ENCODE results near the gene CCDC9B. TPM values are rescaled to one million over a fixed set of nuclear protein-coding genes. Genes with fewer than 3 reads are reported as not detected.
A peak's percentile ranks its signal among the peaks of the same experiment; 100 is the strongest.

Gene CCDC9B
- total RNA-seq, 1 donor from 2014 or later: 9.8 TPM

DNA sequence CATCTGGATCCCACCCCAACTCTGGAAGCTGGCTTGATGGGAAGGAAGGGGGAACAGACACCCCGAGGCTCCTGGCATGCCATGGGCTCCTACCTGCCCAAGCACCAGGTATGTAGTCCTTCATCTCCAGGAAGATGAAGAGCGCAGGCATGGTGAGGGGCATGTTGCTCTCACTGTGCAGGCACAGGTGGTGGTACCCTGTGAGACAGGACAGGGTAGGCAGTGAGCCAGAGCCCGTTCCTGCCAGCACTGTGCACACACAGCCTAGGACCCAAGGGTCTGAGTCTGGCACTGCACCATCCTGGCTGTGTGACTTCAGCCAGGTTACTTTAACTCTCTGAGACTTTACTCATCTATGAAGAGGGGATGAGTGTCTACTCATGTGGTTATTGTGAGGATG is 48.5 kb downstream of the CCDC9B start:
- H3K4me3 Mint-ChIP-seq (ENCODE audit: unreplicated experiment): no peak overlapping the region
- FAIRE-seq (no peak), DNase-seq (ENCODE audit: low read depth) (no peak)
- no peak overlapping the region for H3K27ac ChIP-seq (ENCODE audit: low read depth, low read length)
- no peak overlapping the region for H3K4me3 ChIP-seq (ENCODE audit: insufficient read depth, low read depth, low read length)
- no peaks in the 10 kb centered on the region for H3K79me2 ChIP-seq (ENCODE audit: insufficient read depth, low read length)
- no peaks in the 10 kb centered on the region for H3K4me1 Mint-ChIP-seq (ENCODE audit: low read depth, unreplicated experiment)
- no peak overlapping the region for H3K4me2 ChIP-seq (ENCODE audit: low read length)
- no peak overlapping the region for H3K27ac Mint-ChIP-seq (ENCODE audit: unreplicated experiment)
- no peak overlapping the region for H3K9ac ChIP-seq (ENCODE audit: low read length)
- no peaks in the 10 kb centered on the region for H3K9me3 ChIP-seq (ENCODE audit: insufficient read depth, low read depth, low read length)
- H2AFZ ChIP-seq (ENCODE audit: low read depth, low read length): no peak overlapping the region
- peaks cover 2% of the 10 kb centered on the region for H3K36me3 Mint-ChIP-seq (ENCODE audit: low read depth, unreplicated experiment)
- peaks cover 69% of the 10 kb centered on the region for H3K27me3 Mint-ChIP-seq (ENCODE audit: low read depth, unreplicated experiment)
- TF ChIP-seq, protein P1, sequence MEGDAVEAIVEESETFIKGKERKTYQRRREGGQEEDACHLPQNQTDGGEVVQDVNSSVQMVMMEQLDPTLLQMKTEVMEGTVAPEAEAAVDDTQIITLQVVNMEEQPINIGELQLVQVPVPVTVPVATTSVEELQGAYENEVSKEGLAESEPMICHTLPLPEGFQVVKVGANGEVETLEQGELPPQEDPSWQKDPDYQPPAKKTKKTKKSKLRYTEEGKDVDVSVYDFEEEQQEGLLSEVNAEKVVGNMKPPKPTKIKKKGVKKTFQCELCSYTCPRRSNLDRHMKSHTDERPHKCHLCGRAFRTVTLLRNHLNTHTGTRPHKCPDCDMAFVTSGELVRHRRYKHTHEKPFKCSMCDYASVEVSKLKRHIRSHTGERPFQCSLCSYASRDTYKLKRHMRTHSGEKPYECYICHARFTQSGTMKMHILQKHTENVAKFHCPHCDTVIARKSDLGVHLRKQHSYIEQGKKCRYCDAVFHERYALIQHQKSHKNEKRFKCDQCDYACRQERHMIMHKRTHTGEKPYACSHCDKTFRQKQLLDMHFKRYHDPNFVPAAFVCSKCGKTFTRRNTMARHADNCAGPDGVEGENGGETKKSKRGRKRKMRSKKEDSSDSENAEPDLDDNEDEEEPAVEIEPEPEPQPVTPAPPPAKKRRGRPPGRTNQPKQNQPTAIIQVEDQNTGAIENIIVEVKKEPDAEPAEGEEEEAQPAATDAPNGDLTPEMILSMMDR (IDR thresholded peaks at IDR 0.05; ENCODE audit: insufficient read depth, low read depth, low read length): no peak
- no peak for TF ChIP-seq EZH2 (IDR thresholded peaks at IDR 0.05; ENCODE audit: insufficient read depth, low read length)
- peaks cover 17% of the 10 kb centered on the region for H3K27me3 ChIP-seq (ENCODE audit: insufficient read depth, low read length)
- peaks cover 4% of the 10 kb centered on the region for H3K4me1 ChIP-seq (ENCODE audit: insufficient read depth, low read length)
- no peaks in the 10 kb centered on the region for H4K20me1 ChIP-seq (ENCODE audit: insufficient read depth, low read length)
- H3K36me3 ChIP-seq (ENCODE audit: insufficient read depth, low read length): no peaks in the 10 kb centered on the region
- no peaks in the 10 kb centered on the region for H3K9me3 Mint-ChIP-seq (ENCODE audit: unreplicated experiment)

DNA sequence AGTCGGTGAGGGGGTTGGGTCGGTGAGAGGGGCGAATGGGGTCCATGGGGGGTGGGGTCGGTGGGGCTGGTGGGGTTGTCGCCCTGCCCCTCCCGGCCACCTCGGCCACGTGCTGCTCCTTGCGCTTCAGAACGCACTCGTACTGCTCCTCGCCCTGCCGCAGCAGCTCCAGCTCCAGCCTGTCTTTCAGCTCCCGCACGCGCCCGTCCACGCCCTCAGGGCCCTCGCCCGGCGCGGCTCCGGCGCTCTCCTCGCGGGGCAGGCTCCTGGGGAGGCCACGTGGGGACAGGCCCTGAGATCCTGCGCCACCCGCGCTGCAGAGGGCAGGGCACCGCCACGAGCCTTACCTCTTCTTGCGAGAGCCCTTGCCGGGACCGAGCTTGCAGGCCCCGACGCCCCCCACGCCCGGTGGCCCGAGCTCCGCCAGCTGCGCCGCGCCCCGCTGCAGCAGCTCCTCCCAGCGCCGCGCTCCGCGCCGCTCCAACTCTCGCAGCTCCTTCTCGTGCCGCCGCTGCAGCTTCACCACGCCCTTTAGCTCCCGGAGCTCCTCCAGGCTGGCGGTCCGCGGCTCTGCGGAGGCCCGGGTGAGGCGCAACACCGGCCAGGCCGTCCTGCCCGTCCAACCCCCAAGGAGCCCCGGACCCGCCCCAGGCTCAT is 49.7 kb downstream of the CCDC9B start:
- peaks cover 59% of the 10 kb centered on the region for H3K27me3 Mint-ChIP-seq (ENCODE audit: low read depth, unreplicated experiment)
- H3K4me1 Mint-ChIP-seq (ENCODE audit: low read depth, unreplicated experiment): peaks cover 7% of the 10 kb centered on the region
- peak overlapping the region; percentile 91 for H2AFZ ChIP-seq (ENCODE audit: low read depth, low read length)
- H3K4me3 Mint-ChIP-seq (ENCODE audit: unreplicated experiment): no peak overlapping the region
- no peak overlapping the region for H3K27ac ChIP-seq (ENCODE audit: low read depth, low read length)
- no peaks in the 10 kb centered on the region for H4K20me1 ChIP-seq (ENCODE audit: insufficient read depth, low read length)
- no peak for FAIRE-seq
- H3K4me2 ChIP-seq (ENCODE audit: low read length): peak overlapping the region; percentile 88
- H3K27me3 ChIP-seq (ENCODE audit: insufficient read depth, low read length): peaks cover 17% of the 10 kb centered on the region
- peaks cover 2% of the 10 kb centered on the region for H3K36me3 Mint-ChIP-seq (ENCODE audit: low read depth, unreplicated experiment)
- H3K4me1 ChIP-seq (ENCODE audit: insufficient read depth, low read length): peaks cover 7% of the 10 kb centered on the region
- H3K9me3 Mint-ChIP-seq (ENCODE audit: unreplicated experiment): no peaks in the 10 kb centered on the region
- DNase-seq (ENCODE audit: low read depth): peak; percentile 47
- H3K9me3 ChIP-seq (ENCODE audit: insufficient read depth, low read depth, low read length): no peaks in the 10 kb centered on the region
- peak overlapping the region; percentile 43 for H3K9ac ChIP-seq (ENCODE audit: low read length)
- TF ChIP-seq EZH2 (IDR thresholded peaks at IDR 0.05; ENCODE audit: insufficient read depth, low read length): no peak
- TF ChIP-seq, protein P1 (IDR thresholded peaks at IDR 0.05; ENCODE audit: insufficient read depth, low read depth, low read length): no peak
- H3K79me2 ChIP-seq (ENCODE audit: insufficient read depth, low read length): no peaks in the 10 kb centered on the region
- peak overlapping the region; percentile 28 for H3K4me3 ChIP-seq (ENCODE audit: insufficient read depth, low read depth, low read length)
- H3K36me3 ChIP-seq (ENCODE audit: insufficient read depth, low read length): no peaks in the 10 kb centered on the region
- H3K27ac Mint-ChIP-seq (ENCODE audit: unreplicated experiment): no peak overlapping the region

DNA sequence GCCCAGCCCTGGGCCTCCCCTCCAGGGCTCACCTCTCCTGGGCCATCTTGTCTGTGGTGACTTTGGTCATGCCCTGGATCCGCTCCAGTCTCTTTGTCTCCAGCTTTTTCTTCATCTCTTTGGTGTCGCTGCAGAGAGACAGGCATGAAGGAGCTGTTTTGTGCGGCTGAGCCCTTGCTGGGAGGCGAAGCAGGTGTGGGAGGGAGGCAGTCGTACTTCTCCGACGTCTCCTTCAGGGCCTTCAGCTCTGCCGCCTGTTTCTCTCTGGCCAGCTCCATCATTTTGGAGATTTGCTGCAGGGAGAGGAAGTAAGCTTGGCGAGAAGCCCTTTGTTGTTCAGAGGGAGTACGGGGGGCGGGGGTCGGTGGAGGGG is 50.2 kb downstream of the CCDC9B start:
- H3K4me3 ChIP-seq (ENCODE audit: insufficient read depth, low read depth, low read length): no peak overlapping the region
- no peak overlapping the region for H3K4me2 ChIP-seq (ENCODE audit: low read length)
- H2AFZ ChIP-seq (ENCODE audit: low read depth, low read length): no peak overlapping the region
- H3K27me3 Mint-ChIP-seq (ENCODE audit: low read depth, unreplicated experiment): peaks cover 54% of the 10 kb centered on the region
- no peak for DNase-seq (ENCODE audit: low read depth)
- no peaks in the 10 kb centered on the region for H3K9me3 Mint-ChIP-seq (ENCODE audit: unreplicated experiment)
- no peak overlapping the region for H3K9ac ChIP-seq (ENCODE audit: low read length)
- H3K4me1 ChIP-seq (ENCODE audit: insufficient read depth, low read length): peaks cover 12% of the 10 kb centered on the region
- H3K27ac Mint-ChIP-seq (ENCODE audit: unreplicated experiment): no peak overlapping the region
- H3K9me3 ChIP-seq (ENCODE audit: insufficient read depth, low read depth, low read length): no peaks in the 10 kb centered on the region
- H3K79me2 ChIP-seq (ENCODE audit: insufficient read depth, low read length): no peaks in the 10 kb centered on the region
- no peak overlapping the region for H3K4me3 Mint-ChIP-seq (ENCODE audit: unreplicated experiment)
- H3K27ac ChIP-seq (ENCODE audit: low read depth, low read length): no peak overlapping the region
- peaks cover 13% of the 10 kb centered on the region for H3K27me3 ChIP-seq (ENCODE audit: insufficient read depth, low read length)
- H3K36me3 Mint-ChIP-seq (ENCODE audit: low read depth, unreplicated experiment): peaks cover 2% of the 10 kb centered on the region
- no peaks in the 10 kb centered on the region for H4K20me1 ChIP-seq (ENCODE audit: insufficient read depth, low read length)
- TF ChIP-seq, protein P1 (IDR thresholded peaks at IDR 0.05; ENCODE audit: insufficient read depth, low read depth, low read length): no peak
- TF ChIP-seq EZH2 (IDR thresholded peaks at IDR 0.05; ENCODE audit: insufficient read depth, low read length): no peak
- FAIRE-seq: no peak
- H3K36me3 ChIP-seq (ENCODE audit: insufficient read depth, low read length): no peaks in the 10 kb centered on the region
- peaks cover 12% of the 10 kb centered on the region for H3K4me1 Mint-ChIP-seq (ENCODE audit: low read depth, unreplicated experiment)

Data from astrocyte (in vitro differentiated cells and primary cell).